GM12892 (cell line): ENCODE results near the gene SYT14.
"Not testable (repeated sequence)": the region's sequence is repeated elsewhere in the genome, so short reads cannot be mapped to it uniquely, and the experiment has no call there.

ENCODE experiments used
- DNase-seq: peaks from one replicate; pipeline ENCODE4 v3.0.0; 2011; ENCODE audit not compliant: insufficient read length
- FAIRE-seq: peaks from 2 replicates; lab custom pipeline; 2011; peaks lifted over from hg19 to GRCh38; lab: Jason Lieb, UNC
- POLR2A ChIP-seq: IDR thresholded peaks from 2 replicates; pipeline ENCODE4 v1.6.1; 2011; ENCODE audit warnings: low read depth, low read length, control low read depth
- POLR2AphosphoS5 ChIP-seq: IDR thresholded peaks from 2 replicates; pipeline ENCODE4 v1.6.1; 2011; ENCODE audit warnings: low read depth, low read length, control low read depth
- TAF1 ChIP-seq: IDR thresholded peaks from 2 replicates; pipeline ENCODE4 v1.6.1; 2011; ENCODE audit warnings: low read depth, mild to moderate bottlenecking, control low read depth, low read length, borderline replicate concordance

SYT14 gene

DNA sequence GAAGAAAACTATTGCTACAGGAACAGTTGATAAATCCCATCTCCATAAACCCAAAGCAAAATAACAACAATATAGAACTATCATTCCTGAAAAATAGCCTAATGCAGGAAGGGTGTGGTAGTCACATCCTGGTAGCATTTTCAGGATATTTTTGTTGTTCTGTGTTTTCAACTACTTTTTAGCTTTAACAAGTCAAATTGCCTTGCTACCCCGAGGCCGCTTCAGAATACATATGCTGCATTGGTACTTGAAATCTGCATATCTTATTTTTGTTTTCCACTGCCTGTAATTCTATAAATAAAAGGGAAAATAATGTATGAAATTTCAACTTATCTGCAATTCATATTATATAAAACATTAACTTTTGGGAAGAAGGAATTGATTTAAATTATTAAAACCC lies 36.8 kb upstream of the SYT14 start:
- no peak for TF ChIP-seq TAF1
- TF ChIP-seq POLR2AphosphoS5: no peak
- no peak for TF ChIP-seq POLR2A
- FAIRE-seq (no peak), DNase-seq (no peak)

DNA sequence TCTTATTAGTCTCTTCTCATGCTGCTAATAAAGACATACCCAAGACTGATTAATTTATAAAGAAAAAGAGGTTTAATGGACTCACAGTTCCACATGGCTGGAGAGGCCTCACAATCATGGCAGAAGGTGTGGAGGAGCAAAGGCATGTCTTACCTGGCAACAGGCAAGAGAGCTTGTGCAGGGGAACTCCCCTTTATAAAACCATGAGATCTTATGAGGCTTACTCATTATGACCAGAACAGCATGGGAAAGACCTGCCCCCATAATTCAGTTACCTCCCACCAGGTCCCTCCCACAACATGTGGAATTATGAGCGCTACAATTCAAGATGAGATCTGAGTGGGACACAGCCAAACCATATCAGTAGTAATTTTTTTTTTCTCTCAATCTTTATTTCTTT lies 33.2 kb upstream of the SYT14 start:
- not testable (repeated sequence) for FAIRE-seq, DNase-seq

DNA sequence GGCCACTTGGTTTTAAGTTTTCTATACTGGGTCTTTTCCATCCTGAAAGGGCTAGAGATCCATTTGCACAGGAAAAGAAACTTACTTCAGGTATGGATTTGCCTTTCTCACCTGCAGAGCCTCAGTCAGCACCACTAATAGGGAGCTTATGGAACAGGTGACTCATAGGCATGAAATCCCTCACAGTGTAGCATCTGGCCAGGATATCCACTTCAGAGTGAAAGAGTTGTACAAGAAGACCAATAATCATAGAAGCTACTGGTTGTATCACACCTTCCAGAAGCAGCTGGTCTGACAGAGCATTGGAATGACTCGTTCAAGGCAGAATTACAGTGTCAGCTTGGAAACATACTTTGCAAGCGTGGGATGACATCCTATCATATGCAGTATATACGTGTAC lies 26.3 kb upstream of the SYT14 start:
- no peak for DNase-seq
- no peak for TF ChIP-seq TAF1
- no peak for TF ChIP-seq POLR2A
- no peak for TF ChIP-seq POLR2AphosphoS5
- FAIRE-seq: no peak

DNA sequence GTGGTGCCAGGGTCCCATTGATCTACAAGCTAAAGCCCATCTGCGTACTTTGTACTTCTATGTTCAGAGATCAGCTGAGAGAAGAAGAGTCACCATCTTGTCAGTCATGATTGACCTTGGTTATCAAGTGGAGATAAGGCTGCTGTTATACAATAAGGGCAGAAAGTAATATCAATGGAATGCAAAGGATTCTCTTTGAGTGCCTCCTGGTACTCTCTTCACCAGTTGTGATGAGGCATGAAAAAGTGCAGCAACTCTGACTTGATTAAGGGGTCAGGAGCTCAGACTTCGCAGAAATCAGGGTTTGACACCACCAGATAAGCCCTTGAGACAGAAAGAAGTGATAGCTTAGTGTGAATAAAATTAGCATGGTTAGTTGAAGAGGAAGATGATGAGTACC lies 25.7 kb upstream of the SYT14 start:
- FAIRE-seq: no peak
- TF ChIP-seq POLR2AphosphoS5 (no peak), POLR2A (no peak), TAF1 (no peak)
- no peak for DNase-seq

DNA sequence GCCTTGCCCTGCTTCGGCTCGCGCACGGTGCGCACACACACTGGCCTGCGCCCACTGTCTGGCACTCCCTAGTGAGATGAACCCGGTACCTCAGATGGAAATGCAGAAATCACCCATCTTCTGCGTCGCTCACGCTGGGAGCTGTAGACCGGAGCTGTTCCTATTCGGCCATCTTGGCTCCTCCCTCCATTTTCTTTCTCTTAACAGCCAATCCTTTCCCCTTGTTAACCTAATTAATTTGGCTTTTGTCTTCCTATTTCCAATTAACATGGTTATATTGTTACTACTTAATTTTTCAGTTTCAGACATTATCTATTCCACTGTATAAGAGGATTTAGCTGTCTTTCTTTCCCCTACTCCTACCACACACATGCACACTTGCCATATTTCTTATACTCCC lies 18.4 kb upstream of the SYT14 start:
- not testable (repeated sequence) for FAIRE-seq, DNase-seq

DNA sequence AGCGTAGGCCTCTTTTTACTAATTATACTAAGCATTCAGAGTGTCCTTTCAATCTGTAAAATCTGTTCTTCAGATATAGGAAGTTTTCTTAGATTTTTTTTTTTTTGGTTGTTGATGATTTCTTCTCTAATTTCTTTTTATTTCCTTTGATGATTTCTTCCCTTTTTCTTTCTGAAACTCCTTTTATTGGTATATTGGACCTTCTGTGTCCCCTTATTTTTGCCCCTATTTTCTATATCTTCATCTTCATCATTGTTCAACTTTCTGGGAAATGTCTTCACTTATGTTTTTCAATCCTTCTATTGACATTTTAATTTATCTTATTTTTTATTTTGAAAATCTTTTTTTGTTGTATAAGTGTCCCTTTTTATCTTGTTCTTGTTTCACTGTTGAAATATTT lies 17.2 kb upstream of the SYT14 start:
- TF ChIP-seq POLR2A (no peak), TAF1 (no peak), POLR2AphosphoS5 (no peak)
- DNase-seq (no peak), FAIRE-seq (no peak)

DNA sequence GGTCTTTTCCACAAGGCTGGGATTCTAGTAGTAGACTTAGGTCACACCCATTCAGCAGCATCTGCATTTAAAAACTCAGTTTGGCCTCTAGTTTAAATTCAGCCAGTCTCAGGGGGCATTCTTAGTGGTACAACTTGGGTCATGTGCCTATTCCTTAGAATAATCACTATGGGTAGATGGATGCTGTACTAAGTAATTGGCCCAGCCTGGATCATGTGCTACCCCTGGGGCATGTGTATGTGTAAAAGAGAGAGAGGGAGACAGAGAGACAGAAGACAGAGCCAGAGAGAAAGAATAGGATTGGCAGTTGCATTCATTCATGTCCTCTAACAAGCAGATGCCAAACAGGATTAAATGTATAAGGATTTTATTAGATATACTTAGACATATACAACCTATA lies 13.6 kb upstream of the SYT14 start:
- no peak for TF ChIP-seq POLR2A
- no peak for TF ChIP-seq TAF1
- TF ChIP-seq POLR2AphosphoS5: no peak
- no peak for FAIRE-seq
- DNase-seq: no peak

DNA sequence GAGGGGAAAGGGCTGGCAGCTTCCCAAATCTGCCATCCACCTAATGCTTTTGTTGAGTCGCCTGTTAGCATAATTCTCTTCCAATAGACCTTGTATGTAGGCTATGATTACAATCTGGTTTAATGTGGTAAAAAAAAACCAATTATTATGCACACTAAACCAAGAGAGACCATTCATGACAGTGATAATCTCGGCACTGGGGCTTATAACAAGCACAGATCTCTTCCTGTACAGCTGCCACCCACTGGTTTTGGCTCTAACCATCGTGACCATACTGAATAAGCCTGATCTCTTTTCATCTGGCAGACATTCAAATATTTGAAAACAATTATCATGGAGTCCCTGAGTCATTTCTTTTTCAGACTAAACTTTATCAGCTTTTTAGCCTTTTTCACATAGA lies 12.0 kb upstream of the SYT14 start:
- no peak for TF ChIP-seq POLR2A
- no peak for TF ChIP-seq POLR2AphosphoS5
- TF ChIP-seq TAF1: no peak
- DNase-seq (no peak), FAIRE-seq (no peak)

DNA sequence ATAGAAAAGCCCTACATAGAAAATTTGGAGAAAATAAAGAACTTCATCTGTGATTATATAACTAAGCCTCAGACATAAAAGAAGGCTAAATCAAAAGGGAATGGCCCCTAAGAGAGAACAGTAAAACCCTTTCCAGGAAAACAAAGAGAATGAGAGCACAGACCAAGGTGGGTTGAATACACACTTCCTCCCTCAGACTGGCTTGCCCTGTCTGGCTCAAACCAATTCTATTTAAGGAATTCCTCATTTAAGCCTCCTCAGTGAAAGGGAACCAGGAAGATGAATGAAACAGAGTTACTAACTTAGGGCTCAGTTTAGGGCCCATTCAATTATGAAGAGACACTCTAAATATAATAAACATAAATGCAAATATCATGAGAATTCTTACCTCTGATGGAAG lies 10.6 kb upstream of the SYT14 start:
- no peak for DNase-seq
- TF ChIP-seq POLR2A: no peak
- FAIRE-seq: no peak

DNA sequence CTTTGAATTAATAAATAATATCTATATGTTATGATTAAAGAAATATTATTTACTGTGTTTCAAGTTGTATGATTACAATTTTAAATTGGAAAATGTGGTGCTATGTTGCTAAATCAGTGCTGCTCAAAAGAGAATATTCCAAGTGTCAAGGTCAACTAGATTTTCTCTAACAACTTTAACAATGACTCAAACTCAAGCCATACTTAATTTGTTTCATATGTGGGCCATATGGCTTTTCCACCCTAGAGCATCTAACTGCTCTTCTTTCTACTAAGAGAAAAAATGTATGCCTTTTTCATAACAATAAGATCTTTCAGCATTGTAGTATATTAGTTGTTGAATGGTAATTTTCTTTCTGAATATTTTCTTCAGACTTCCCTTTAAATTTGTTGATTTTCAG lies 8.3 kb upstream of the SYT14 start:
- FAIRE-seq: no peak

DNA sequence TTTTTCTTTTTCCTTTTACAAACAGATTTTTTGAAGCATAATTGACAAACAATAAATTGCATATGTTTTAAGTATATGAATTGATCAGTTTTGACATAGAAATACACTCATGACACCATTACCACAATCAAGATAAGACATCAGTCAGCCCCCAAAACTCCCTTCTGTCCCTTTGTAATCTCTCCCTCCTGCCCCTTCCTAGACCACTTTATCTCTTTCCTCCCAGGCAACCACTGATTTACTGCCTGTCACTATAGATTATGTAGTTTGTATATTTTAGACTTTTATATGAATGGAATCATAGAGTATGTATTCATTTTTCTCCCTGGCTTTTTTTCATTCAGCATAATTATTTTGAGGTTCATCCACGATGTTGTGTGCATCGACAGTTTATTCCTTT lies 6.9 kb upstream of the SYT14 start:
- DNase-seq (no peak), FAIRE-seq (no peak)
- no peak for TF ChIP-seq TAF1
- no peak for TF ChIP-seq POLR2AphosphoS5
- no peak for TF ChIP-seq POLR2A

More for the DNA sequence above, 8.3 kb upstream of the SYT14 start:
- no peak for TF ChIP-seq POLR2A
- no peak for TF ChIP-seq POLR2AphosphoS5
- TF ChIP-seq TAF1: no peak
- DNase-seq: no peak

DNA sequence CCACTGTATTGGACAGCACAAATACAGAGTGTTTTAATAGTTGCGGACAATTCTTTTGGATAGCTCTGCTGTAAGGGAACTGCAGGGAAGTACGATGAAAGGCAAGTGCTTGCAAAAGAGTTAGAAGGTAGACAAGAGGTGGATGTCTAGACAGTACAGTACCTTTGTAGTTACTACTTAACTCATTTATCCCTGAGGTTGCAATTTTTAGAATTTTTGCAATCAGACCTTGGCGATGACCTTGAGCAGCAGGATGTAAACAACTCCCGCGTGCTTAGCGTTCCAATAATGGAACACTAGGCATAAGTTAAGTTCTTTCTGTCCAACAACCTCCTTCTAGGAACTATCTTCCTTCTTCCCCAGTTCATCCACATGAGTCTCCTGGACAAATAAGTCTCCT lies 1.9 kb upstream of the SYT14 start:
- TF ChIP-seq TAF1 (no peak), POLR2A (no peak), POLR2AphosphoS5 (no peak)
- DNase-seq (no peak), FAIRE-seq (no peak)

DNA sequence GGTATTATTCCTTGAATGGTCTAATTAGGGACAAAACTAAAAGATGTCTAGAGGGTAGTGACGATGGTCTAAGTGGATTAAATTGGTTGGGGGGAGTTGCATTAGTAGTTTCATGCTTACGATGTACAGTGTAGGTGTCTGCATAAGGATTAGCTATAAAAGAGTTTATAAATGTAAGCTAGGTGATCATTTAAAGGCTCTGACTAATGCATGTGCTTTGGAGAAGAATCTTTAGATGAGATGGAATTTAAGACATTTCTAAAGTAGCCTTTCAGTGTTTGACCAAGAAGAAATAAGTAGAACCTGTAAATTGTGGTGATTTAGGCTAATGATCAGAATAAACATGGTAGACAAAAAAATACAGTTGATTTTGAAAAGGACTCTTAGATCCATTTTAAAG lies 7.4 kb downstream of the SYT14 start:
- TF ChIP-seq POLR2A (no peak), TAF1 (no peak), POLR2AphosphoS5 (no peak)
- FAIRE-seq (no peak), DNase-seq (no peak)
